Motor neuron (in vitro differentiated cells): Measurements from ENCODE around the gene RCAN1. TPM values are rescaled to one million over a fixed set of nuclear protein-coding genes. Genes with fewer than 3 reads are reported as not detected.

ENCODE experiments used
- ATAC-seq, 8 experiments: fragments of 200-7000 bp; cut with Tn5 transposase; replicated peaks in 6 of 8; 2 replicates each; pipeline ENCODE4 v1.8.0; 2021; ENCODE audit warnings: mild to moderate bottlenecking in 8 of 8, moderate library complexity in 8 of 8
- H3K27ac ChIP-seq, 2 donors: fragments of 250-450 bp; sonication (Bioruptor Pico); 2 replicates each; pipeline ENCODE4 v1.9.0; 2021; ENCODE audit warnings: antibody characterized with exemption in 2 of 2, mild to moderate bottlenecking in 2 of 2, moderate library complexity in 1 of 2
- H3K4me1 ChIP-seq, 2 donors: fragments of 250-450 bp; sonication (Bioruptor Pico); replicated peaks in 1 of 2; 2 replicates each; pipeline ENCODE4 v1.6.1; 2021; ENCODE audit warnings: antibody characterized with exemption in 2 of 2, mild to moderate bottlenecking in 2 of 2, moderate library complexity in 1 of 2
- H3K4me3 ChIP-seq, 5 donors: fragments of 250-450 bp; sonication (Bioruptor Pico); 2 replicates each; pipeline ENCODE4 v1.9.0; 2021; ENCODE audit warnings: antibody characterized with exemption in 5 of 5, mild to moderate bottlenecking in 5 of 5, moderate library complexity in 4 of 5
- WGBS, 10 experiments: fragments of 450-650 bp; shearing (Covaris generic); methylation state at CpG; one replicate each; pipeline ENCODE4 v1.0.0; 2022; 5-methylcytosine and 5-hydroxymethylcytosine counted together
- in situ Hi-C, 9 experiments: fragments of 400-800 bp; cut with MboI; loops; one replicate each; pipeline ENCODE4 v1.15.0; 2021; ENCODE audit warnings: low sequenced_read_pairs in 9 of 9, low pct_unique_long_range_greater_than_20kb in 2 of 9; ENCODE audit not compliant: unreplicated experiment in 9 of 9
- total RNA-seq, 8 experiments: library from RNA; unstranded; fragments of 300-600 nt; gene quantifications; 2 replicates each; pipeline versions ENCODE4 v1.2.3 to v1.2.4, GENCODE V29; 2022

RCAN1 gene
- total RNA-seq, 8 experiments from 2014 or later: 10.3 to 280 (median 22.7) TPM

GRCh38 chr21:34603710-34604057, 11.2 kb downstream of the RCAN1 start:
- ATAC-seq: no peak
- Histone ChIP-seq H3K4me1 (no peaks in the 10 kb centered on the region), H3K27ac (no peak overlapping the region), H3K4me3 (no peak overlapping the region)
- in situ Hi-C loops: loop anchor here in 1 of 9 experiments (25.0 kb wide), 1 partner anchor 691 kb away; the partner anchor contains the start of gene ATP5PO

GRCh38 chr21:34603002-34603709, 11.8 kb downstream of the RCAN1 start:
- in situ Hi-C loops: loop anchor here in 1 of 9 experiments (25.0 kb wide), 1 partner anchor 691 kb away; the partner anchor contains the start of gene ATP5PO
- Histone ChIP-seq H3K4me3 (no peak overlapping the region), H3K27ac (no peak overlapping the region), H3K4me1 (no peaks in the 10 kb centered on the region)
- ATAC-seq: peak; percentile 83 to 100 (median 94)
- WGBS, 10 experiments: 0 to 82% (median 38%) methylated on average over 1 to 14 of the region's 19 CpGs

DNA sequence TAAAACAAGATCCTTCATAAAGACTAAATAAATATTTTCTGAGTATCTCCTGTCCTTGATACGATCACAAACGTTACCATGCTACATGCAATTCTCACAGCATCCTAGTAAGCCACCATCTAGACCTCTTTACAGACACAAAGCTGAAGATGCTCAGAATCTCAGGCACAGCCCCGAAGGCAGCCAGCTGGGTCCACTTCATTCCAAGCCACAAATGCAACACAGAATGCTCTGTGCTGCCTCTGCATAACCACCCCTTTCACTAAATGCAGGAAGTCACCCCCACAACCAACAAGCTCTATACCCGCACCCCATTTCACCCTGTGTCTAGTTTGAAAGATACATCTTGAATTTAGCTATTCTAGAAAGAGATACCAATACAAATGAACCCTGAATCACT, 12.9 kb downstream of the RCAN1 start:
- Histone ChIP-seq H3K4me1 (no peaks in the 10 kb centered on the region), H3K27ac (no peak overlapping the region), H3K4me3 (no peak overlapping the region)
- WGBS, 10 experiments: 80 to 95% (median 87%) methylated on average over 1 to 4 of the region's 4 CpGs; no CpG with 5 or more reads in 2 of the 10 experiments
- in situ Hi-C loops: loop anchor here in 1 of 9 experiments (25.0 kb wide), 1 partner anchor 690 kb away; the partner anchor contains the start of gene ATP5PO
- ATAC-seq: no peak

GRCh38 chr21:34599534-34600101, 15.3 kb downstream of the RCAN1 start:
- WGBS, 10 experiments: 29 to 98% (median 87%) methylated on average over 1 to 5 of the region's 7 CpGs; no CpG with 5 or more reads in 2 of the 10 experiments
- Histone ChIP-seq H3K4me3 (no peak overlapping the region), H3K4me1 (no peaks in the 10 kb centered on the region), H3K27ac (no peak overlapping the region)
- in situ Hi-C loops: loop anchor here in 1 of 9 experiments (25.0 kb wide), 1 partner anchor 687 kb away; the partner anchor contains the start of gene ATP5PO
- ATAC-seq: no peak

GRCh38 chr21:34598931-34599400, 15.9 kb downstream of the RCAN1 start:
- ATAC-seq: peak in 2 of 8 experiments; percentile 43 to 70
- no peak overlapping the region for H3K4me3 ChIP-seq
- in situ Hi-C loops: no loop called here
- no peaks in the 10 kb centered on the region for H3K4me1 ChIP-seq
- WGBS, 10 experiments: 14 to 100% (median 52%) methylated on average over 1 to 4 of the region's 4 CpGs
- H3K27ac ChIP-seq: no peak overlapping the region

- Histone ChIP-seq H3K27ac (no peak overlapping the region), H3K4me1 (no peaks in the 10 kb centered on the region), H3K4me3 (no peak overlapping the region)
- WGBS, 10 experiments: 53 to 93% (median 85%) methylated on average over 1 to 5 of the region's 5 CpGs; no CpG with 5 or more reads in 2 of the 10 experiments
- ATAC-seq: no peak
- in situ Hi-C loops: no loop called here
Observed at GRCh38 chr21:34597406-34597805, 17.5 kb downstream of the RCAN1 start.

DNA sequence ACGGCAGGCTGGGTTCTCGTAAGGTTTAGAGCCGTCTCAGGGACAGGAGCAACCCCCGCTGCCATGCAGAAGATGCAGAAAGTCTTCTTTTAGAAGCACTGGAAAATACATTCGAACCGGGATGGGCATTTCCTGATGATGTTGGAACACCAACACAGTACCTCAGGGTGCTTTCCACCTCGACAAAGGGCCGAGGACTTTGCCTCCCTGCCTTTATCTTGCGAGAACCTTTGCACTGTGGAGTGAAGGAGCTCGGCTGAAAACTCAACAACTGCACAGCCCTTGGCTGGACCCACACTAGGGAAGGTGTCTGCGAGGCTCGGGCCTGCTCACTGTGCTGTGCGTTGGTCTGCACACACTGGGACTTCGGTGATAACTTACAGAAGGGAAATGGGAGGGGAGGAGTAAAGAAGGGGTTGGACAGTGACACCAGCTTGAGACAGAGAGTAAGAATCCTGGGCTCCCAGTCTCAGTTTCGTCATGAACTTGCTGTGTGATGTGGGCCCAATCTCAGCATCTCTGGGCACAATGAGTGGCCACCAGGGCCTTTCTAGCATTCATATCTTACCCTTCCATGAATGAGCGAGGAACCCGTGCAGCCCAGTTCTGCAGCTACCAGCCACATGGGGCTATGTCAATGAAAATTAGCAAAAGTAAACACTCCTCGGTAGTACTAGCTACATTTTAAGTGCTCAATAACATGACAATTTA, 18.2 kb downstream of the RCAN1 start:
- Histone ChIP-seq H3K4me1 (no peaks in the 10 kb centered on the region), H3K4me3 (no peak overlapping the region), H3K27ac (no peak overlapping the region)
- in situ Hi-C loops: no loop called here
- 83 to 100% (median 93%) methylated on average over 3 to 12 of the region's 18 CpGs; no CpG with 5 or more reads in 3 of the 10 experiments for WGBS, 10 experiments
- ATAC-seq: no peak

DNA sequence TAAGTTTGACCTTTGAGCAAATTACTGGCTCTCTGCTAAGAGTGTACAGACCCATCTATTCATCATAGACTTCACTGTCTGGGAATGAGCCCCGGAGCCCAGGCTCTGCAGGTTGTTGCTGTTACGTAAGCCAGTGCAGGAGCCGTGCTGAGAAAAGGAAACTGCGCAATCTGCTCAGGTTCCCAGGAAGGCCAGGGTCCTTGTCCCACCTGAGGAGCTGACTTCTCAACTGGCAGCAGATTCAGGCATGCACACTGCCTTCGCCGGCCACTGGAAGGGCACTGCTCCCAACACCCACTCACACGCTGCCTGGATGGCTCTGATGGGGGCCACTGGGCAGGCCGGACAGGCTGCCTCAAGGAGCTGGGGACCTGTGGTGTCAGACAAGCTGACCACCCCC, 19.5 kb downstream of the RCAN1 start:
- ATAC-seq: peak in 1 of 8 experiments; percentile 43
- 40 to 100% (median 94%) methylated on average over 1 to 4 of the region's 8 CpGs; no CpG with 5 or more reads in 5 of the 10 experiments for WGBS, 10 experiments
- Histone ChIP-seq H3K4me1 (no peaks in the 10 kb centered on the region), H3K4me3 (no peak overlapping the region), H3K27ac (no peak overlapping the region)
- in situ Hi-C loops: no loop called here

DNA sequence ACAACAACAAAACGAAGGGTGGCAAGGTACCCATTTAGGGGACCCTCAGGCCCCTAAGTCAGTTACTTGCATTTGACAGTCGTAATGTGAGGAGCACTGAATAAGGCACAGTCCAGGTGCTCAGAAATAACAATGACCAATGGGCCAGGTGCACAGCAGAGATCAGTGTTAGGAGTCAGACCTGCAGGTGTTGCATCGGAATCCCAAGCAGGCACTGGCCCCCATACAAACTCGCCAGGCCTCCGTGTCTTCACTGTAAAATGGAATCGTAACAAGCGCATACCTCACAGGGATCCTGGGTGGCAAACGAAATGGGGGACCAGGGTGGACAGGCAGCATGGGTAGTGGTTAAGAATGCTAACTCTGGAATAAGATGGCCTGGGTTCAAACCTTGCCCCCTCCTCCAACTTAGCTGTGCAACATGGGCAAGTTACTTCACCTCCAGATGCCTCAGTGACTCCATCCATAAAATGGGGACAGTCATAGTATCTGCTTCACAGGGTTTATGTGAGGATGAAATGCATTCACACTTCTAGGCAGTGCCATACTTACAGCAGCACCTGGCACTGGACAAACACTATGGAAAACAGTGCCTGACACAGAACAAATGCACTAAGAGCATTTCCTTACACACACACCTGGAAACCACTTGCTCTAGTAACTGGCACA, 20.2 kb downstream of the RCAN1 start:
- in situ Hi-C loops: no loop called here
- Histone ChIP-seq H3K27ac (no peak overlapping the region), H3K4me1 (no peaks in the 10 kb centered on the region), H3K4me3 (no peak overlapping the region)
- ATAC-seq: no peak
- 17 to 100% (median 73%) methylated on average over 1 to 7 of the region's 8 CpGs; no CpG with 5 or more reads in 2 of the 10 experiments for WGBS, 10 experiments

GRCh38 chr21:34593954-34594531, 20.9 kb downstream of the RCAN1 start:
- WGBS, 10 experiments: 82 to 100% (median 94%) methylated on average over 2 to 12 of the region's 12 CpGs; no CpG with 5 or more reads in 1 of the 10 experiments
- ATAC-seq: no peak
- in situ Hi-C loops: no loop called here

GRCh38 chr21:34593423-34593822, 21.5 kb downstream of the RCAN1 start:
- 29 to 90% (median 80%) methylated on average over 1 to 3 of the region's 5 CpGs; no CpG with 5 or more reads in 5 of the 10 experiments for WGBS, 10 experiments
- no peaks in the 10 kb centered on the region for H3K4me1 ChIP-seq
- no peak overlapping the region for H3K4me3 ChIP-seq
- ATAC-seq: no peak
- in situ Hi-C loops: no loop called here
- no peak overlapping the region for H3K27ac ChIP-seq

More at GRCh38 chr21:34593954-34594531, 20.9 kb downstream of the RCAN1 start:
- no peaks in the 10 kb centered on the region for H3K4me1 ChIP-seq
- H3K27ac ChIP-seq: no peak overlapping the region
- no peak overlapping the region for H3K4me3 ChIP-seq

GRCh38 chr21:34592120-34592955, 22.6 kb downstream of the RCAN1 start:
- peak in 2 of 8 experiments; percentile 85 to 93 for ATAC-seq
- WGBS, 10 experiments: 52 to 100% (median 79%) methylated on average over 2 to 13 of the region's 17 CpGs
- H3K4me3 ChIP-seq: no peak overlapping the region
- no peak overlapping the region for H3K27ac ChIP-seq
- H3K4me1 ChIP-seq: no peaks in the 10 kb centered on the region
- in situ Hi-C loops: no loop called here
